ENCODE results near the gene EMD. TPM values are rescaled to one million over a fixed set of nuclear protein-coding genes. Genes with fewer than 3 reads are reported as not detected.

EMD gene
- polyA plus RNA-seq, 1 donor (not counting 4 experiments of a cell fraction or from before 2014, with no cell fraction given): 36.9 TPM

DNA sequence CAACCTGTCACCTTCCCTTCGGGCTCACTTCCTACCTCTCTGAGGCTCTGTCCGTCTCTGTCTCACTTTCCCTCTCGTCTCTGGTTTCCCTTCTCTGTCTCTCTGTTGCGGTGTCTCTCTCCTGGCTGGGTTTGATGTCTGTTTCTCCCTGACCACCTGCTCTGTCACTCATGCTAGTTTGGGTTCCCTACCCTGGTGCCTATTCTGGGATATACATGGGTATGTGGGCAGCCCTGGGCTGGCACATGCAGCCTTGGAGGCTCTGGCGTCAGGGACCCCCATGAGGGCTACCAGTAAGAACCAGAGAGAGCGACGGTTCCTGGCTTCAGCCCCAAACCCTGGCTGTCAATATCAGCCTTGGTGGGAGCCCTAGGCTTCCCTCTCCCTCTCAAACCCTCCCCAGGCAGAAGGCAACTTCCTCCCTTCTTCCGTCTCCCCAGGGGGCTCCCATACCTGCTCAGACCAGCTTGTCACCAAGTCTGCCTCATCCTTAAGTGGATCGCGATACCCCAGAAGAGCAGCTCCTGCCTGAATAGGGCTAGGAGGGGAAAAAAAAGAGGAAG is 29.6 kb downstream of the EMD start:
- TF ChIP-seq, protein P1, sequence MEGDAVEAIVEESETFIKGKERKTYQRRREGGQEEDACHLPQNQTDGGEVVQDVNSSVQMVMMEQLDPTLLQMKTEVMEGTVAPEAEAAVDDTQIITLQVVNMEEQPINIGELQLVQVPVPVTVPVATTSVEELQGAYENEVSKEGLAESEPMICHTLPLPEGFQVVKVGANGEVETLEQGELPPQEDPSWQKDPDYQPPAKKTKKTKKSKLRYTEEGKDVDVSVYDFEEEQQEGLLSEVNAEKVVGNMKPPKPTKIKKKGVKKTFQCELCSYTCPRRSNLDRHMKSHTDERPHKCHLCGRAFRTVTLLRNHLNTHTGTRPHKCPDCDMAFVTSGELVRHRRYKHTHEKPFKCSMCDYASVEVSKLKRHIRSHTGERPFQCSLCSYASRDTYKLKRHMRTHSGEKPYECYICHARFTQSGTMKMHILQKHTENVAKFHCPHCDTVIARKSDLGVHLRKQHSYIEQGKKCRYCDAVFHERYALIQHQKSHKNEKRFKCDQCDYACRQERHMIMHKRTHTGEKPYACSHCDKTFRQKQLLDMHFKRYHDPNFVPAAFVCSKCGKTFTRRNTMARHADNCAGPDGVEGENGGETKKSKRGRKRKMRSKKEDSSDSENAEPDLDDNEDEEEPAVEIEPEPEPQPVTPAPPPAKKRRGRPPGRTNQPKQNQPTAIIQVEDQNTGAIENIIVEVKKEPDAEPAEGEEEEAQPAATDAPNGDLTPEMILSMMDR (optimal IDR thresholded peaks at IDR 0.05 in 1 of 3, IDR thresholded peaks at IDR 0.05 in 1 of 3, conservative IDR thresholded peaks at IDR 0.05 in 1 of 3; ENCODE audit: extremely low read depth in 1 of 3, insufficient read depth in 2 of 3, low read length in 3 of 3): no peak
- no peak for TF ChIP-seq EZH2 (IDR thresholded peaks at IDR 0.05; ENCODE audit: low read length)
- Histone ChIP-seq H3K27ac (ENCODE audit: control insufficient read depth, insufficient read depth, low read length) (peak overlapping the region; percentile 26), H3K4me3 (ENCODE audit: control insufficient read depth in 2 of 3, extremely low read depth in 1 of 3, insufficient read depth in 2 of 3, low read depth in 1 of 3, low read length in 3 of 3) (peak overlapping the region; percentile 45 to 51 (median 49)), H3K36me3 (ENCODE audit: control insufficient read depth in 2 of 2, extremely low read depth in 1 of 2, insufficient read depth in 2 of 2, low read length in 2 of 2) (peaks cover 0 to 1% of the 10 kb centered on the region in 2 experiments), H3K4me2 (ENCODE audit: control insufficient read depth, extremely low read depth, insufficient read depth, low read depth, low read length) (peak overlapping the region; percentile 66), H3K9ac (ENCODE audit: control insufficient read depth, extremely low read depth, insufficient read depth, low read length) (peak overlapping the region; percentile 33), H3K9me3 (ENCODE audit: control insufficient read depth, low read depth, low read length) (no peaks in the 10 kb centered on the region), H2AFZ (ENCODE audit: control insufficient read depth, low read length) (no peak overlapping the region), H3K79me2 (ENCODE audit: control insufficient read depth, insufficient read depth, low read length) (no peaks in the 10 kb centered on the region), H3K4me1 (ENCODE audit: control insufficient read depth, extremely low read depth, insufficient read depth, low read length) (peaks cover 17% of the 10 kb centered on the region), H3K27me3 (ENCODE audit: control insufficient read depth, extremely low read depth, insufficient read depth, low read length) (no peaks in the 10 kb centered on the region), H4K20me1 (ENCODE audit: control insufficient read depth, extremely low read depth, insufficient read depth, low read length) (no peaks in the 10 kb centered on the region), H3K9me1 (ENCODE audit: control insufficient read depth, extremely low read depth, insufficient read depth, low read length) (no peaks in the 10 kb centered on the region)
- DNase-seq (ENCODE audit: low read depth, low spot score) (no peak), FAIRE-seq (no peak)
- dilution Hi-C loops (cut with MboI; ENCODE audit: extremely low pct_ligation_motif_present, low sequenced_read_pairs): no loop called here

DNA sequence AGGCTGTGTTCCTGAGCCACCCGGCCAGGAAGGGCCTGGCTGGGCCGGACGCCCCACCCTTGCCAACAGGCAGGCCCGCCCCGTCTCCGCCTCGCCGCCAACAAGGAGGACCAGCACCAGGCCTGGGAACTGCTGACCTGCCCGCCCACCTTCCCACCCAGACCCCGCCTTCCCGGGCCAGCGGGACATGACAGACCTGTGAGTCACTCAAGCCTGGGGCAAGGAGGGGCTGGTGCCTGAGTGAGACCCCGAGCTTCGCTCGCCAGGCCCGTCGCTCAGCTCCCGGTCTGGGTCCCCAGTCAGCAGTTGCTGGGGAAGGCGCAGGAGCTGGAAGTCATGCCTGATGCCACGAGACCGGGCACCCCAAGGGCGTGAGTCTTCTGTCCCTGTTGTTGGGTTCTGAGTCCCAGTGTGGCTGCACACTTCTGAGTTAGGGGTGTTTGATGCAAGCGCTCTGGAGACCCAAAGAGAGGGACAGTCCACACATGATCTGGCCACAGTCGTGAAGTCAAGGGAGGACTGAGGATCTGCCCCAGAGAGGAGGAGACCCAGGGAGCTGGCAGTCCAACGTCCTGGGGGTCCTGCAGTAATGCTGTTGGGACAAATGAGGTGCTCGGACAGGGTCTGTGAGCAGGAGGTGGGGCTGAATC is 30.3 kb downstream of the EMD start, which contains the start of gene DNASE1L1:
Gene DNASE1L1 (minus strand): TSS at position 33 of the 650 bp plus-strand sequence. CDS start 3,686 bp downstream, outside the sequence.
- dilution Hi-C loops (cut with MboI; ENCODE audit: extremely low pct_ligation_motif_present, low sequenced_read_pairs): no loop called here
- peak within 1 kb of the TSS; percentile 26 for H3K27ac ChIP-seq (ENCODE audit: control insufficient read depth, insufficient read depth, low read length)
- H3K4me2 ChIP-seq (ENCODE audit: control insufficient read depth, extremely low read depth, insufficient read depth, low read depth, low read length): peak within 1 kb of the TSS; percentile 66
- H3K4me1 ChIP-seq (ENCODE audit: control insufficient read depth, extremely low read depth, insufficient read depth, low read length): peaks cover 17% of the 10 kb centered on the region
- no peaks in the 10 kb centered on the region for H3K9me1 ChIP-seq (ENCODE audit: control insufficient read depth, extremely low read depth, insufficient read depth, low read length)
- H3K36me3 ChIP-seq (ENCODE audit: control insufficient read depth in 2 of 2, extremely low read depth in 1 of 2, insufficient read depth in 2 of 2, low read length in 2 of 2): peaks cover 0 to 1% of the 10 kb centered on the region in 2 experiments
- peak within 1 kb of the TSS; percentile 45 to 51 (median 49) for H3K4me3 ChIP-seq (ENCODE audit: control insufficient read depth in 2 of 3, extremely low read depth in 1 of 3, insufficient read depth in 2 of 3, low read depth in 1 of 3, low read length in 3 of 3)
- no peak for TF ChIP-seq EZH2 (IDR thresholded peaks at IDR 0.05; ENCODE audit: low read length)
- TF ChIP-seq, protein P1 (optimal IDR thresholded peaks at IDR 0.05 in 1 of 3, IDR thresholded peaks at IDR 0.05 in 1 of 3, conservative IDR thresholded peaks at IDR 0.05 in 1 of 3; ENCODE audit: extremely low read depth in 1 of 3, insufficient read depth in 2 of 3, low read length in 3 of 3): no peak
- no peak for DNase-seq (ENCODE audit: low read depth, low spot score)
- no peaks in the 10 kb centered on the region for H3K27me3 ChIP-seq (ENCODE audit: control insufficient read depth, extremely low read depth, insufficient read depth, low read length)
- no peaks in the 10 kb centered on the region for H3K79me2 ChIP-seq (ENCODE audit: control insufficient read depth, insufficient read depth, low read length)
- no peak for FAIRE-seq
- no peak within 1 kb of the TSS for H2AFZ ChIP-seq (ENCODE audit: control insufficient read depth, low read length)
- no peaks in the 10 kb centered on the region for H3K9me3 ChIP-seq (ENCODE audit: control insufficient read depth, low read depth, low read length)
- H4K20me1 ChIP-seq (ENCODE audit: control insufficient read depth, extremely low read depth, insufficient read depth, low read length): no peaks in the 10 kb centered on the region
- H3K9ac ChIP-seq (ENCODE audit: control insufficient read depth, extremely low read depth, insufficient read depth, low read length): peak within 1 kb of the TSS; percentile 33

All from keratinocyte (primary cell).